ENCODE measurements around the gene HOXB4. TPM values are rescaled to one million over a fixed set of nuclear protein-coding genes. Genes with fewer than 3 reads are reported as not detected.

HOXB4 gene
- total and polyA plus RNA-seq, 2 of the 4 experiments (the other 2 are of a cell fraction): 2.0 to 8.5 TPM

- Histone ChIP-seq H3K9me1 (ENCODE audit: insufficient read depth, low read length) (peaks cover 4% of the 10 kb centered on the region), H2BK15ac (ENCODE audit: low read depth, low read length) (peak overlapping the region; percentile 61; the same call in 2 of the 3 replicates), H4K91ac (ENCODE audit: insufficient read depth, low read depth, low read length) (peak overlapping the region; percentile 68), H3K14ac (replicated peaks; ENCODE audit: low read depth, low read length) (peak overlapping the region; percentile 66), H3K9me3 (ENCODE audit: control insufficient read depth, insufficient read depth, low read length) (no peaks in the 10 kb centered on the region), H3K56ac (ENCODE audit: extremely low read depth, insufficient read depth, low read length) (peak overlapping the region; percentile 91; the same call in 1 of the 2 replicates), H3K36me3 (ENCODE audit: control insufficient read depth, insufficient read depth, low read length) (peaks cover 30% of the 10 kb centered on the region; the same call in 1 of the 2 replicates), H3K27me3 (ENCODE audit: control insufficient read depth, insufficient read depth, low read length) (no peaks in the 10 kb centered on the region), H2AK9ac (replicated peaks; ENCODE audit: low read depth, low read length, poor library complexity) (peak overlapping the region; percentile 91), H3K4me2 (ENCODE audit: low read depth, low read length) (peak overlapping the region; percentile 92), H4K5ac (ENCODE audit: low read depth, low read length) (peak overlapping the region; percentile 95), H3K23ac (ENCODE audit: low read depth, low read length) (peak overlapping the region; percentile 99), H2AFZ (replicated peaks; ENCODE audit: low read length, poor library complexity) (peak overlapping the region; percentile 60), H3K9ac (ENCODE audit: low read depth, low read length) (peak overlapping the region; percentile 95), H3K4me1 (ENCODE audit: control insufficient read depth, insufficient read depth, low read length) (peaks cover 69% of the 10 kb centered on the region), H2BK5ac (ENCODE audit: low read depth, low read length, poor library complexity, severe bottlenecking) (peak overlapping the region; percentile 95), H4K8ac (ENCODE audit: low read depth in 2 of 2, low read length in 2 of 2) (peak overlapping the region; percentile 62 to 74), H4K20me1 (ENCODE audit: insufficient read depth, low read length) (peaks cover 21% of the 10 kb centered on the region), H3K27ac (ENCODE audit: insufficient read depth, low read length) (peak overlapping the region; percentile 93), H2BK120ac (ENCODE audit: low read depth, low read length) (peak overlapping the region; percentile 87), H3K79me1 (ENCODE audit: low read depth in 1 of 2, low read length in 2 of 2) (peaks cover 0 to 12% of the 10 kb centered on the region in 2 experiments; a peak in 1 of 4 replicates), H2BK20ac (ENCODE audit: low read depth, low read length) (peak overlapping the region; percentile 66), H3K4ac (ENCODE audit: low read depth, low read length) (peak overlapping the region; percentile 98), H3K4me3 (ENCODE audit: insufficient read depth, low read depth, low read length) (no peak overlapping the region), H3K18ac (ENCODE audit: low read depth, low read length) (peak overlapping the region; percentile 89), H2AK5ac (ENCODE audit: low read depth, low read length) (peak overlapping the region; percentile 81)
- ChIA-PET POLR2A (ENCODE audit: unreplicated experiment) (interaction anchor here (0.6 to 0.9 kb wide), 5 partner anchors 14 to 538 kb away, joined by 3 to 10 read pairs (median 5); no protein-coding TSS in a partner anchor), CTCF (interaction anchor here (1.0 kb wide), 1 partner anchor 208 kb away, joined by 3 read pairs; no protein-coding TSS in a partner anchor)
- intact Hi-C loops (cut with micrococcal nuclease) (no loop called here), dilution Hi-C loops (cut with HindIII; ENCODE audit: low sequenced_read_pairs, unreplicated experiment) (no loop called here), in situ Hi-C loops (cut with MboI; ENCODE audit: low sequenced_read_pairs) (no loop called here)
- no TSS peak for BruUV-seq (replicated peaks)
- no CpG with 5 or more reads among the region's 14 CpGs for WGBS, 2 experiments (ENCODE audit: extremely low coverage in 2 of 2, insufficient read length in 1 of 2)
- DNase-seq (no peak), ATAC-seq (ENCODE audit: low read depth) (no peak)
- TF ChIP-seq FOS (IDR thresholded peaks at IDR 0.05; ENCODE audit: low read depth, low read length): no peak
- TF ChIP-seq, protein P1, sequence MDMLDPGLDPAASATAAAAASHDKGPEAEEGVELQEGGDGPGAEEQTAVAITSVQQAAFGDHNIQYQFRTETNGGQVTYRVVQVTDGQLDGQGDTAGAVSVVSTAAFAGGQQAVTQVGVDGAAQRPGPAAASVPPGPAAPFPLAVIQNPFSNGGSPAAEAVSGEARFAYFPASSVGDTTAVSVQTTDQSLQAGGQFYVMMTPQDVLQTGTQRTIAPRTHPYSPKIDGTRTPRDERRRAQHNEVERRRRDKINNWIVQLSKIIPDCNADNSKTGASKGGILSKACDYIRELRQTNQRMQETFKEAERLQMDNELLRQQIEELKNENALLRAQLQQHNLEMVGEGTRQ (IDR thresholded peaks at IDR 0.05; ENCODE audit: low read depth, low read length): no peak
- TF ChIP-seq MAFK (IDR thresholded peaks at IDR 0.05; ENCODE audit: low read depth, low read length): no peak
- TF ChIP-seq SMC3 (IDR thresholded peaks at IDR 0.05; ENCODE audit: low read depth, low read length): no peak
- no peak for TF ChIP-seq RCOR1 (IDR thresholded peaks at IDR 0.05; ENCODE audit: insufficient replicate concordance, low read length)
- no peak for TF ChIP-seq CEBPB (IDR thresholded peaks at IDR 0.05; ENCODE audit: low read depth, low read length)
- TF ChIP-seq CHD1 (IDR thresholded peaks at IDR 0.05; ENCODE audit: low read depth, low read length): no peak
- no peak for TF ChIP-seq MXI1 (IDR thresholded peaks at IDR 0.05; ENCODE audit: borderline replicate concordance, low read depth, low read length)
- no peak for TF ChIP-seq NFE2L2 (IDR thresholded peaks at IDR 0.05; ENCODE audit: low read depth, low read length)
- TF ChIP-seq POLR2A (IDR thresholded peaks at IDR 0.05; ENCODE audit: low read depth, low read length): no peak
- no peak for TF ChIP-seq RFX5 (IDR thresholded peaks at IDR 0.05; ENCODE audit: low read depth, low read length)
Measured at GRCh38 chr17:48559840-48560817, 18.0 kb downstream of the HOXB4 start.
